ENCODE results near the gene C19orf85.

The C19orf85 gene

DNA sequence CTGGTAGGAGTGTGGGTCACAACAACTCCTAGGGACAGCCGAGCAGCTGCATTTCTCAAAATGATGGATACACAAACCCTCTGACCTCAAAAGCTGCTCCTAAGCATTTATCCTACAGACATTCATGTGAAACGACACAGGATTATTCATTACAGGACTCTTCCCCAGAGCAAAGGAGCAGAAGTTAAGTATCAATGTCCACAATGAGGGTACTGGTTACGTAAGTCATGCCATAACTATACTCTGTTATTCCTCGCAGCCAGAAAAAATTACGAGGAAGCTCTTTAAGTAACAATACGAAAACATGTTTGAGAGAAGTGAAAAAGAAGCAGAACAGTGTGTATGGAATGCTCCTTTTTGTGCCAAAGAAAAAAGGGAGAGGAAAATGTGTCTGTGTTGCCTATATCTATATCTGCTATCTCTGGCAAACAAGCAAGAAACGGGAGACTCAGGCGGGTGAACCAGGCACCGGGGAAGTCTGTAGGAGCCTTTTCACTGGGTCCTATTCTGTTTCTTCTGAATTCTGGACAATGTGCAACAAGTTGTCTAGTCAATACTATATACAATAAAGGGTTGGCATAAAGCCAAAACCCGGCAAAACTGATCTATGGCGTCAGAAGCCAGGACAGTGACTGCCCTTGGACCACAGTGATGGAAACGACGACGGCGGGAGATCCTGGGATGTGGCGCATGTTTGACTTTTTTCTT lies 4.4 kb downstream of the C19orf85 start:
- TF ChIP-seq, protein P1, sequence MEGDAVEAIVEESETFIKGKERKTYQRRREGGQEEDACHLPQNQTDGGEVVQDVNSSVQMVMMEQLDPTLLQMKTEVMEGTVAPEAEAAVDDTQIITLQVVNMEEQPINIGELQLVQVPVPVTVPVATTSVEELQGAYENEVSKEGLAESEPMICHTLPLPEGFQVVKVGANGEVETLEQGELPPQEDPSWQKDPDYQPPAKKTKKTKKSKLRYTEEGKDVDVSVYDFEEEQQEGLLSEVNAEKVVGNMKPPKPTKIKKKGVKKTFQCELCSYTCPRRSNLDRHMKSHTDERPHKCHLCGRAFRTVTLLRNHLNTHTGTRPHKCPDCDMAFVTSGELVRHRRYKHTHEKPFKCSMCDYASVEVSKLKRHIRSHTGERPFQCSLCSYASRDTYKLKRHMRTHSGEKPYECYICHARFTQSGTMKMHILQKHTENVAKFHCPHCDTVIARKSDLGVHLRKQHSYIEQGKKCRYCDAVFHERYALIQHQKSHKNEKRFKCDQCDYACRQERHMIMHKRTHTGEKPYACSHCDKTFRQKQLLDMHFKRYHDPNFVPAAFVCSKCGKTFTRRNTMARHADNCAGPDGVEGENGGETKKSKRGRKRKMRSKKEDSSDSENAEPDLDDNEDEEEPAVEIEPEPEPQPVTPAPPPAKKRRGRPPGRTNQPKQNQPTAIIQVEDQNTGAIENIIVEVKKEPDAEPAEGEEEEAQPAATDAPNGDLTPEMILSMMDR (IDR thresholded peaks at IDR 0.05; ENCODE audit: low read depth, low read length) = no peak
- no peak for DNase-seq (ENCODE audit: extremely low read depth, low read depth)

DNA sequence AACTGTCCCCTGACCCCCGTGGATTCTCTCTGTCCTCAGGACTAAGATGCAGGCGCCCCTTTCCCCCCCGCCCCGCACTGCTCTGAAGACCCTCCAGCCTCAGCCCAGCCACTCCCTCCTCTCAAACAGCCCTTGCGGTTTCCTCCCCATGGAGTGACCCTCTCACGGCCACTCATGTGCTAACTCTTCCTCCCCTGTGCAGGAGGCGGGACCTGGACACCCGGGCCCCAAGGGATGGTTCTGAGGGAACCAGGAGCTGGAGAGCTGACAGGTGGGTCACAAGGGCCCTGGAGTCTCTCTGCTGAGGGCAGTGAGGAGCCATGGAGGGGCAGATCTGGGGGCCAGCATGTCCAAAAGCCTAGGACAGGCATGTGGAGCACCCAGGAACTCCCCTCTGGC lies 5.0 kb downstream of the C19orf85 start:
- DNase-seq (ENCODE audit: extremely low read depth, low read depth) = no peak
- TF ChIP-seq, protein P1 (IDR thresholded peaks at IDR 0.05; ENCODE audit: low read depth, low read length) = no peak

DNA sequence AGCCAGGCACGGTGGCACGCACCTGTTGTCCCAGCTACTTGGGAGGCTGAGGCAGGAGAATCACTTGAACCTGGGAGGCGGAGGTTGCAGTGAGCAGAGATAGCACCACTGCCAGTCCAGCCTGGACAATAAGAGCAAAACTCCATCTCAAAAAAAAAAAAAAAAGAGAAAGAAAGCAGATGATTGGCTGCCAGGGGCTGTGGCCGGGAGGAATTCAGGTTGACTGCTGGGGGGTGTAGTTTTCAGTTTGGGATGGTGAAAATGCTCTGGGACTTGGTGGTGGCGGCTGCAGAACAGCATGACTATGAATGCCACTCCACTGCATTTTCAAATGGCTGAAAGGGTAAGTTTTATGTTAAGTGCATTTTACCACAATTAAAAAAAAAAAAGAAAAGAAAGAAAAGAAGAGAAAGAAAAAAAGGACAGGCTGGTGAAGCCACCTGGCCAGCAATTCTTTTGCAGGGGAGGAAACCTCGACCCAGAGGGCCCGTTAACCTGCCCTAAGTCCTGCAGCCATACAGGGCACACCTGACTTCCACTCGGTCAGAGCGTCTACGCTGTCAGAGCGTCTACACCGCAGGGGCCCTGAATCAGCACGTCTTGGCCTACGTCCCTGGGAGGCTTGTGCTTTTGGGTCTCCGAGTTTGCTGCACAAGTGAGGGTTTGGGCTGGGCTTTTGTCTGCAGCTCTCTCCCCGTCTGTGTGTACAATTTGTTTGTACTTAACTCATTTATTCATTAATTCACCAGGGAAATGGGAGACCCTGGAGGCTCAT lies 6.7 kb downstream of the C19orf85 start:
- TF ChIP-seq, protein P1 (IDR thresholded peaks at IDR 0.05; ENCODE audit: low read depth, low read length) = no peak
- DNase-seq (ENCODE audit: extremely low read depth, low read depth) = no peak

DNA sequence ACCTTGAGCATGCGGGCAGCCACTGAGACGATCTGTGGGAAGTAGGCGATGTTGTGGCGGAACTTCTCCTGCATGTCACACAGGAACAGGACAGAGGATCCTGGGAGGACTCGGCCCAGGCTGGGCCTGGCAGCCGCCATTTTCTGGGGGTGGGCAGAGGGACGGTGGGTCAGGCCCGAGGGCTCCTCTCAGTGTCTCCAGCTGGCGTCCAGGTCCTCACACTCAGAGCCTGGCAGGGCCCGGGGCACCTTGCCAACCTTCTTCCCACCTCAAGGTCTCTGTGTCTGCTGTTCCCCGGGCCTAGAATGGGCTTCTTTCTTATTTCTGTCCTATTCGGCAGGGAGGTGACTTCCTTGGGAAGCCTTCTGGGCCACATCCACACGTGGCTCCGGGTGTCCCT lies 8.2 kb downstream of the C19orf85 start:
- no peak for DNase-seq (ENCODE audit: extremely low read depth, low read depth)

DNA sequence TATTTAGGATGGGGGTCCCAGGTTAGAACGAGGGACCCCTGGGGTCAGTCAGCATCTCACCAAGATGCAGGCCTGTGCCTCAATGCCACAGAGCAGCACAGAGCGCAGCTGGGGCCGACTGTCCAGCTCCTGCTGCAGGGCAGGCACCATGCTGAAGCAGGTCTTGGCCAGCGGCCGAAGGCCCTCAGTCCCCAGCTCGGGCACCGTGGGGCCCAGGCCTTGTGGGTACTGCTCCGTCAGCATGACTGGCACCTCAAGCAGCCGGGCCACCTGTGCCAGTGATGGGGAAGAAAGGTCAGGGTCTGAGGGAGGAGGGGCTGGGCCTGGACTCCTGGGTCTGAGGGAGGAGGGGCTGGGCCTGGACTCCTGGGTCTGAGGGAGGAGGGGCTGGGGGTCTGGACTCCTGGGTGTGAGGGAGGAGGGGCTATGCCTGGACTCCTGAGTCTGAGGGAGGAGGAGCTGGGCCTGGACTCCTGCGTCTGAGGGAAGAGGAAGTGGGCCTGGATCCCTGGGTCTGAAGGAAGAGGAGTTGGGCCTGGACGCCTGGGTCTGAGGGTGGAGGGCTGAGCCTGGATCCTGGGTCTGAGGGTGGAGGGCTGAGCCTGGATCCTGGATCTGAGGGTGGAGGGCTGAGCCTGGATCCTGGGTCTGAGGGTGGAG lies 8.8 kb downstream of the C19orf85 start:
- TF ChIP-seq, protein P1 (IDR thresholded peaks at IDR 0.05; ENCODE audit: low read depth, low read length) = no peak
- DNase-seq (ENCODE audit: extremely low read depth, low read depth) = no peak

More for the DNA sequence above, 8.2 kb downstream of the C19orf85 start:
- TF ChIP-seq, protein P1 (IDR thresholded peaks at IDR 0.05; ENCODE audit: low read depth, low read length) = no peak

DNA sequence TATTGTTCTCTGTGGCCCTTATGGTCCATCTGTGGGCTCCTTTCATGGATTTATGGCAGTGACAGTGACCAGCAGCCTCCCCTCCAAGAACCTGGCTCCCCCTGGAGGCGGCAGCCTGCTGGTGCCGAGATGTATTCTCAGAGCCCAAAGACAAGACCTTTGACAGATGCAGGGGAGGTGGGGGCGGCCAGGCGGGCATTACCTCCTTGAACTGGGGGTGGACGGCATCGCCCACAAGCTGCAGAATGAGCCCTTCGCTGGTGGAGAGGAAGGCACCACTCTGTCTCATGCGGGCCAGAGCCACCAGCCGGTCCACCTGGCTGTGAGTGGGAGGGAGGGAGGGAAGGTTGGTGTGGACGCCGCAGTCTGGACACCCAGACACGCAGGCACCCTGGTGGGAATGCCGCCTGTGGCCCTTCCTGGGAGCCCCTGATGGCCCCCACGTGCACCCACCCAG lies 9.7 kb downstream of the C19orf85 start:
- TF ChIP-seq, protein P1 (IDR thresholded peaks at IDR 0.05; ENCODE audit: low read depth, low read length) = peak; percentile 72
- no peak for DNase-seq (ENCODE audit: extremely low read depth, low read depth)

All from AG09319 (cell line).